GM12872 (cell line): ENCODE results near the gene MON1A.

Source experiments
- CTCF ChIP-seq: IDR thresholded peaks from 3 replicates; pipeline ENCODE4 v1.5.1; 2011; ENCODE audit warnings: low read depth, mild to moderate bottlenecking, low read length, moderate library complexity; ENCODE audit not compliant: insufficient read depth

MON1A gene

GRCh38 chr3:49869525-49870126 lies 60.0 kb downstream of the MON1A start, which contains the start of gene CAMKV:
CAMKV (minus strand) TSS chr3:49869906; CDS start chr3:49862388, 7,518 bp downstream.
- no peak for TF ChIP-seq CTCF

GRCh38 chr3:49868862-49869466 lies 60.6 kb downstream of the MON1A start:
- TF ChIP-seq CTCF, result no peak

GRCh38 chr3:49867871-49868321 lies 61.7 kb downstream of the MON1A start:
- TF ChIP-seq CTCF, result no peak

GRCh38 chr3:49867400-49867799 lies 62.2 kb downstream of the MON1A start:
- no peak for TF ChIP-seq CTCF

- TF ChIP-seq CTCF, result no peak
These were observed 64.3 kb downstream of the MON1A start for GRCh38 chr3:49865198-49865784.

- TF ChIP-seq CTCF, result no peak
These were observed 65.1 kb downstream of the MON1A start for GRCh38 chr3:49864505-49864904.

- TF ChIP-seq CTCF, result no peak
These were observed 69.9 kb downstream of the MON1A start for GRCh38 chr3:49859576-49860305.
